ENCODE results near the gene FOLR1. TPM values are rescaled to one million over a fixed set of nuclear protein-coding genes. Genes with fewer than 3 reads are reported as not detected.

The FOLR1 gene
- total RNA-seq, 1 donor from 2014 or later: 0.94 TPM

DNA sequence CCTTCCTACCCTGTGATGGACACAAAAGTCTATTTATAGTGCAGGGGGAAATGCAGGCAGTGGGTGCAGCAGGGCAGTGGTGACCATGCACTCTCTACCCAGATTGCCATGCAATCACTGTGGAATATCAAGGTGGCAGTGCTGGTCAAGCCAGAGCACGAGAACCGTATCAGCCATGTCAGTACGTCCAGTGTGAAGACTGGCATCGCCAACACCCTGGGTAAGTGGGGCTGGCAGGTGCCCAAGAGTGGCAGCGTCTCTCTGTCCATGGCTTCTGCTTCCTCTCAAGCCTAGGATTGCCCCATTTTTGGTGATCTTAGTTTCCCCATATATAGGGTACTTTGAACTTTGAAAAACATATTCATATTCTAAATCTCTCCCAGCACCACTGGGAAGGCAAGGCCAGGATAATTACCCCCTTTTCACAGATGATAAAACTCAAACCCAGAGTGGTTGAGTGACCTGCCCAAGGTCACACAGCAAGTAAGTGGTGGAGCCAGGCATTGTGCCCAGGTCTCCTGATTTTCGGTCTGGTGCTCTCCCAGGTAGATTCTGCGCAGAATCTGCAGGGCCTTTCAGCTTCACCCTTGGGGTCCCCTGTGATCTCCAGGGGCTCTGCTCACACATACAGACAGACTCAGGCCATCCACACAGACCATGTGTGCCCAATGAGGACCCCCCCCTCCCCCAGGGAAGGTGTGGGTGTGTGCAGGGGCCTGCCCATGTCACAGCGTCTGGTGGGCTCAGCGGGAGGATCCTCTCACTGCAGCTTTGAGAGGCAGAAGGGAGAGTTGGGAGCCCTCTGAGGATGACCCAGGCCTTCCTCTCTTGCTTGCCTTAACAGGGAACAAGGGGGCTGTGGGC, 39.7 kb downstream of the FOLR1 start:
- DNase-seq: peak; percentile 77
- intact Hi-C loops (cut with DNase I): no loop called here
- ATAC-seq (ENCODE audit: poor library complexity): peak; percentile 71

DNA sequence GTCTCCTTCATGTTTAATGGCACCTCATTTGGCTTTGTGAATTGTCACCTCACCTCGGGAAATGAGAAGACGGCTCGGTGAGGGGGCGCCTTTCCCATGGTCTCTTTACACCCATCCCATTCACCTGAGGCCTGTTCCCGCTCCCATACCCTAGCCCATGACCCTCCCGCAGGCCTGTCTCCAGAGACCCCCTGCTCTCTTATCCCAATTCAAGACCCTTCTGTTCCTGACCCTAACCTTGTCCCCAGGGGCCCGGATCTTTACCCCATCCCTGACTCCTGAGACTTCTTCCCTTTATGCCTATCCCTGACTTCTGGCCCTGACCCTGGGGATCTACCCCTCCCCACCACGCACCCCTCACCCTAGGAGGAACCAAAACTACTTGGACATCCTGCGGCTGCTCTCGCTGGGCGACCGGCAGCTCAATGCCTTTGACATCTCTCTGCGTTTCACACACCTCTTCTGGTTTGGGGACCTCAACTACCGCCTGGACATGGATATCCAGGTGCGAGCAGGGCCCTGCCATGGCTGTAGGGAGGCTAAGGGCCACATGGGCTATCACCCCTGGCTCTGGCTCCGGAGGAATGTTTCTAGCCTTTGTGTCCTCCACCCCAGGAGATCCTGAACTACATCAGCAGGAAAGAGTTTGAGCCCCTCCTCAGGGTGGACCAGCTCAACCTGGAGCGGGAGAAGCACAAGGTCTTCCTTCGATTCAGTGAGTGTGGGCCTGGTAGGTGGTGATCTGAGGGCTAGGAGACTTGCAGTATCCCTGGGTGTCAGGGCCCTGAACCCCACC, 40.5 kb downstream of the FOLR1 start:
- ATAC-seq (ENCODE audit: poor library complexity): no peak
- intact Hi-C loops (cut with DNase I): no loop called here
- DNase-seq: no peak

DNA sequence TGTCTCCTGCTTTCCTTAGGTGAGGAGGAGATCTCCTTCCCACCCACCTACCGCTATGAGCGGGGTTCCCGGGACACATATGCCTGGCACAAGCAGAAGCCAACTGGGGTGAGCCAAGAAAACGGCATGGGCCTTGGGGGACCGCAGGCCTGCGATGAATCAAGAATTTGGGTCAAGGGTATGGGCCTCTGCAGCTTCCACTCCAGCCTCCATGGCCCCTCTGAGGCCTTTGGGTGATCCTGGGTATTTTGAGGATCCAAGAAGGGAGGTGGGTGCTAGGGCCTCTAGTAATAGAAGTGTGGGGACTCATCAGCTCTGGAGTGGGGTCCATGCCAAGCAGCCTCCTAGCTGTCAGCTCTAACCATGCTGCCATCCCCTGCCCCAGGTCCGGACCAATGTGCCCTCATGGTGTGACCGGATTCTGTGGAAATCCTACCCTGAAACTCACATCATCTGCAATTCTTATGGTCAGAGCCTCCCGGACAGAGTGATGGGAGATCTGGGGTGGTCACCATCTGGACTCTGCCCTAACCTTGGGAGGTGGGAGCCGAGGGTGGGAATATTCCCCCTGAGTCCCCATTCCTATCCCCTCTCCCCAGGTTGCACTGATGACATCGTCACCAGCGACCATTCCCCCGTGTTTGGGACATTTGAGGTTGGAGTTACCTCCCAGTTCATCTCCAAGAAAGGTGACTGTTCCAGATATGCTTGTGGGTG, 41.3 kb downstream of the FOLR1 start:
- DNase-seq (no peak), ATAC-seq (ENCODE audit: poor library complexity) (no peak)
- intact Hi-C loops (cut with DNase I): no loop called here

DNA sequence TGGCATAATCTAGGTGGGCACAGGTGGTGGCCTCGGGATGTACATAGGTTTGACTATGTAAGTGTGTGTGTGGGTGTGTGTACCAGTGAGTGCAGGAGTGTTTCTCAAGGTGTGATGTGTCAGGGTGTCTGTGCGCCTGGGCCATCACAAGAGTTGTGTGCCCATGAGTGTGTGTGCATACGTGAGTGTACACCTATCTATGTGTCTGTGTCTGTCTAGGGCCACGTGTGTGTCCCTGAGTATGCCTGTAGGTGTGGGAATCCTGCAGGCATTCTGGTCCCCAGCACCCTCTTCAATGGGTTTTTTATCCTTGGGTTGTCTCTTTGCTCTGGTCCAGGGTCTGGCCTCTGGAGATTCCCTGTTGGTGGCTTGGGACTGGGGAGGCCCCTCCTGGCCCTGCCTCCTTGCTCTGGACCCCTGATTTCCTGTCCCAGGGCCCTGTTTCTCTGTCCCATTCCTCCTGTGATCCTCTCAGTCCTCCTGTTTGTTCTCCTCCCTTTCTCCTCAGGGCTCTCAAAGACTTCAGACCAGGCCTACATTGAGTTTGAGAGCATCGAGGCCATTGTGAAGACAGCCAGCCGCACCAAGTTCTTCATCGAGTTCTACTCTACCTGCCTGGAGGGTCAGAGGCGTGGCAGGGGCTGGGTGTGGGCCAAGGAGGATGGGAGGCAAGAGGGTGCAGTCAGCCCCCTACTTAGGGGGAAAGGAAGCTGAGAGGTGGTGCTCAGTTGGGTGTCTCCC, 42.0 kb downstream of the FOLR1 start:
- DNase-seq (no peak), ATAC-seq (ENCODE audit: poor library complexity) (no peak)
- intact Hi-C loops (cut with DNase I): no loop called here

DNA sequence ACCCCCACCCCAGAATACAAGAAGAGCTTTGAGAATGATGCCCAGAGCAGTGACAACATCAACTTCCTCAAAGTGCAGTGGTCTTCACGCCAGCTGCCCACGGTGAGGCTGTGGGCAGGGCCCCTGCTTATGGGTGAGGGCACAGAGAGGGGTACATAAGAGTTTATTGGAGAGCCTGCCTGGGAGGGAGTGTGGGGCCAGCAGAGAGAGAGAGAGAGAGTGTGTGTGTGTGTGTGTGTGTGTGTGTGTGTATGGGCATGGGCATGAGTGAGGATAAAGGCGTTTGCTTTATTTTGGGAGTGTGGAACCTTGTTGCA, 42.5 kb downstream of the FOLR1 start:
- ATAC-seq (ENCODE audit: poor library complexity) (no peak), DNase-seq (no peak)
- intact Hi-C loops (cut with DNase I): no loop called here

DNA sequence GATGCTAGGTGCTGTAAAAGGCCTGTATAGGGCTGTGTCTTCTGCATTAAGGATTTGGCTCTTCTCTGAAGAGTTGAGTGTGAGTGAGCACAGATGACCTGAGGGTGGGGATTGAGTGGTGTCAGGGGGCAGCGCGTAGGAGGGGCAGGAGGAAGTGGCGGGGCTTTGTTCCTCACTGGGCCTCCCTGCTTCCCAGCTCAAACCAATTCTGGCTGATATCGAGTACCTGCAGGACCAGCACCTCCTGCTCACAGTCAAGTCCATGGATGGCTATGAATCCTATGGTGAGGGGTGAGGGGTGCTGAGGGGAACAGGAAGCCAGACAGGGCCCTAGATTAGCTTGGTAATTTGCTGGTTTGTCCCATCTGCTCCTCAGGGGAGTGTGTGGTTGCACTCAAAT, 43.0 kb downstream of the FOLR1 start:
- ATAC-seq (ENCODE audit: poor library complexity): no peak
- DNase-seq: no peak
- intact Hi-C loops (cut with DNase I): no loop called here

DNA sequence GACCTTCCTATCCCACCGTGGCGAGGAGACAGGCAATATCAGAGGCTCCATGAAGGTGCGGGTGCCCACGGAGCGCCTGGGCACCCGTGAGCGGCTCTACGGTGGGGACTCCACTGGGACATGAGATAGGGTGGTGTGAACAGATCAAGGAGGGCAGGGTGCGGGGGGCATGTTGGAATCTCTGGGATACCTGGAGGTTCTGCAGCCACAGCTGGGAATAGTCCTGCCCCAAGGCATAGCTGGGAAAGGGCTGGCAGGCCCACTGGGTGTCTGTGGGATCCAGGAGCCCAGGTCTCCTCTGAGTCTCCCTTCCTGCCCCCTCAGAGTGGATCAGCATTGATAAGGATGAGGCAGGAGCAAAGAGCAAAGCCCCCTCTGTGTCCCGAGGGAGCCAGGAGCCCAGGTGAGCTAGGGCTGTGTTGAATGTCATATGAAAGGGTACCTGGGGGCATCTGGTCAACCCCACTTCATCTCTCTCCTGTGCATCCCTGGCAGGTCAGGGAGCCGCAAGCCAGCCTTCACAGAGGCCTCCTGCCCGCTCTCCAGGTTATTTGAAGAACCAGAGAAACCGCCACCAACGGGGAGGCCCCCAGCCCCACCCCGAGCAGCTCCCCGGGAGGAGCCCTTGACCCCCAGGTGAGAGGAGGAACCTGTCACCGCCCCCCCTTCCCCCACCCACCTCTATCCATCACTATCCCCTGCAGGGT, 43.6 kb downstream of the FOLR1 start:
- DNase-seq (no peak), ATAC-seq (ENCODE audit: poor library complexity) (no peak)
- intact Hi-C loops (cut with DNase I): no loop called here

DNA sequence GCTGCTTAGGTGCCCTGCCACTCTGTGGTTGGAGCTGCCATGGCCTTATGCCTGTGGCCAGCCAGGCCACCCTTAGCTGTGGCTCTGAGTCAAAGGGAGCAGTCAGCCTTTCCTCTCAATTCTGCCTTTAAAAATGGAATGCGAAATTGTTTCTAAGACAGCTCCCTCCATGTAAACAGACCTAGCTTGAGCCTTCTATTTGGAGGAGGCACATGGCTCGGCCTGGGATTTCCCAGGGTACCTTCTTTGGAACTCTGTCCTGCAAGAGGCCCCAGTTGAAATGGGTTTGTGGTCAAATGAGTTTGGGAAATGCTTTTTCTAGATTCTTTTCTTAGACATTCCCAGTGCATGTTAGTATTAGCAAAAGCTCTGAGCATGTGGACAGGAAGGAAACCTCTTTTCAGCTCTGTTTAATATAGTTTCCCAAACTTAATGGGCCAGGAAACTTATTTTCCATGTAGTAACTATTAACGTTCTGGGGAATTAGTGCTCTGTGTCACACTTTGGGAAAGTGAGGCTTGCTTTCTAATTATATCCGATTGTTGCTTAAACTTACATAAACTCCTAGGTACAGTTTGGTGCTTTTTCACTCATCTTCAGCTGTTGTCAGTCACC, 44.2 kb downstream of the FOLR1 start:
- ATAC-seq (ENCODE audit: poor library complexity): no peak
- no peak for DNase-seq
- intact Hi-C loops (cut with DNase I): no loop called here

DNA sequence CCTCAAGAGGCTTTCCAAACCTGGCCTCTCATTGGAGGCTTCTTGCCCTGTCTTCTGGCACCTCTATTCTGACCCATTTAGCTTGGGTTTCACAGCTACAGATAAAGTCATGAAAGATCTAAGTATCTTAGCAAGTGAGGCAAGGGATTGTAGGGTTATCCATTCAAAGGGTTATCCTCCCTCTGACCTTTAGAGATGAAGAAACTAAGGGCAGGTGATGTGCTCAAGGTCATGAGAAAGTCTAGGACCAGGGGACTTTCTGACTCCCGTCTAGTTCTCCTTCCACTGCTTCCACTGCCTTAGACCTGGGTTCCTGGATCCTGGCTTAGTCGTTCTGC, 44.8 kb downstream of the FOLR1 start:
- ATAC-seq (ENCODE audit: poor library complexity) (no peak), DNase-seq (no peak)
- intact Hi-C loops (cut with DNase I): no loop called here

DNA sequence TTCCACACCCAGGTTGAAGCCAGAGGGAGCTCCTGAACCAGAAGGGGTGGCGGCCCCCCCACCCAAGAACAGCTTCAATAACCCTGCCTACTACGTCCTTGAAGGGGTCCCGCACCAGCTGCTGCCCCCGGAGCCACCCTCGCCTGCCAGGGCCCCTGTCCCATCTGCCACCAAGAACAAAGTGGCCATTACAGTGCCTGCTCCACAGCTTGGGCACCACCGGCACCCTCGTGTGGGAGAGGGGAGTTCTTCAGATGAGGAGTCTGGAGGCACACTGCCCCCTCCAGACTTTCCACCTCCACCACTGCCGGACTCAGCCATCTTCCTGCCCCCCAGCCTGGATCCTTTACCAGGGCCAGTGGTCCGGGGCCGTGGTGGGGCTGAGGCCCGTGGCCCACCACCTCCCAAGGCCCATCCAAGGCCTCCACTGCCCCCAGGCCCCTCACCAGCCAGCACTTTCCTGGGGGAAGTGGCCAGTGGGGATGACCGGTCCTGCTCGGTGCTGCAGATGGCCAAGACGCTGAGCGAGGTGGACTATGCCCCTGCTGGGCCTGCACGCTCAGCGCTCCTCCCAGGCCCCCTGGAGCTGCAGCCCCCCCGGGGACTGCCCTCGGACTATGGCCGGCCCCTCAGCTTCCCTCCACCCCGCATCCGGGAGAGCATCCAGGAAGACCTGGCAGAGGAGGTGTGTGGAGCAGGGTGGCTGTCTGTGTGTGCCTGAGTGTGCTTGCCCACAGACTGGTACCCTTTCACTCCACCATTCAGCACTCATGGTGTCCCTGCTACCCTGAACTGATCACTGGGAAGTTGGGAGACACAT, 45.4 kb downstream of the FOLR1 start:
- no peak for DNase-seq

DNA sequence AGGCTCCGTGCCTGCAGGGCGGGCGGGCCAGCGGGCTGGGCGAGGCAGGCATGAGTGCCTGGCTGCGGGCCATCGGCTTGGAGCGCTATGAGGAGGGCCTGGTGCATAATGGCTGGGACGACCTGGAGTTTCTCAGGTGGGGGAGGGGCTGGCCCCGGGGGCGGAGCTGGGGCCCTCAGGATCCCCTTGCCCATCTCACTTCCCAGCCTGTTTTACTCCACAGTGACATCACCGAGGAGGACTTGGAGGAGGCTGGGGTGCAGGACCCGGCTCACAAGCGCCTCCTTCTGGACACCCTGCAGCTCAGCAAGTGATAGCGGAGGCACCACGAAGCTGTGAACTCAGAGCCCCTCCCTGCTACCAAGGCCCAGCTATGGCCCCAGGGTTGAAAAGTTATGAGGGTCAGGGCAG, 46.1 kb downstream of the FOLR1 start:
- DNase-seq: peak; percentile 65
- peak; percentile 33 for ATAC-seq (ENCODE audit: poor library complexity)
- intact Hi-C loops (cut with DNase I): no loop called here

More for the DNA sequence above, 45.4 kb downstream of the FOLR1 start:
- peak; percentile 1 for ATAC-seq (ENCODE audit: poor library complexity)
- intact Hi-C loops (cut with DNase I): no loop called here

DNA sequence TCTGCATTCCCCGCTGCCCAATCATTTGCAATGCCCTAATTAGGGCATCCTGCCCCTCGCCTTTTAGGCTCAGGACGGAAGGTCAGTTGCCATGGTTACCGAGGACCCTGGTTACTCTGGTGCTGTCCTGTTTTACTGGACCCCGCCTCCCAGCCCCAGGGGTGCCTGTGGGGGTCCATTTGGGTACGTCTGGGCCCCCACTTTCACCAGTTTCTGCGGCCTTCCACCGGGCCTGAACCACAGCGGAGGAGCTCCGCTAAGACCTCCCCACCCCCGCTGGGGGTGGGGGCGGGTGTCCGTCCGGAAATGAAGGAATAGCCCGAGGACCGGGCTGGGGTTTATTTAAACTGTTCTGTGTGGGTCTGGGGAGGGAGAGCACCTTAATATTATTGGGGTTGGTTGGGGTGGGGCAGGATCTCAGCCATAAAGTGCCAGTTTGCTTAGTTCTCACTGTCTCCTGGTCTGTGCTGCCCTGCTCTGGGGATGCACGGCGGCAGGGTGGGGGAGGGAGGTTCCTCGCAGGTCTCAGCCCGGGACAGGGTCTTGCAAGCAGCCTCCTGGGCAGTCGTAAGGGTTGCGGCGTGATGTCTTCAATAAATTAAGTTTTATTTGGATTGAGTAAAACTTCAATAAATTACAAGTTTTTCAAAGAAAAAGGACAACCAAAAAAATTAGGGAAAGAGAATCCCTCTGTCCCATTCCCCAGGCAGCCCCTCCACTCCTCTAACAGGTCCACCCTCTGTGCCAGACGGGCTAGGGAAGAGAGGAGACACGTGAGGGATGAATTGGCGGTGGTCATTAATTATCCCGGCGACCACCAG, 46.8 kb downstream of the FOLR1 start:
- intact Hi-C loops (cut with DNase I): no loop called here
- DNase-seq (no peak), ATAC-seq (ENCODE audit: poor library complexity) (peak; percentile 5)

DNA sequence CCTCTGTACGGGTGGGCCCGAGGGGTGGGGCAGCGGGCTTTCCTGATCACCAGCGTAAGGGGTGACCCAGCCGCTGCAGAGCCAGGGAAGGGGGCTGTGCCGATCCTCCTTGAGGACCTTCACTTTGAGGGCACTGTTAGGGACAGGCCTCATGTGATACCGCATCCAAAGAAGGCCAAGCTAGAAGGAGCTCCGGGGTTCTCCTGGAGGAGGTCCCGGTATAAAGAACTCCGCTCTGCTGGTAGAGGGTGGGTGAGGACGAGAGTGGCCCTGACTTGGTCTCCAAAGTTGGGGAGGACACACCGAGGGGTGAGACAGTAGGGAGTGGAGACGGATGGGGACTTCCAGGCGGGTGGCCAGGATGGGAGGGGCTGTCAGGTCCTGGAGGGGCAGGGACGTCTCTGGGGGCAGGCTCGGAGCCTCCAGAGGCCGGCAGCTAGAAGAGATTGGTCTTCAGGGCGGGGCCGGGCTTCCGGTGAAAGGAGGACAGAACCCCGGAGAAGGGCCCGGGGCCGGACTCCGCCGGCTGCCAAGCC, 47.4 kb downstream of the FOLR1 start:
- intact Hi-C loops (cut with DNase I): no loop called here
- DNase-seq (peak; percentile 84), ATAC-seq (ENCODE audit: poor library complexity) (peak; percentile 45)

DNA sequence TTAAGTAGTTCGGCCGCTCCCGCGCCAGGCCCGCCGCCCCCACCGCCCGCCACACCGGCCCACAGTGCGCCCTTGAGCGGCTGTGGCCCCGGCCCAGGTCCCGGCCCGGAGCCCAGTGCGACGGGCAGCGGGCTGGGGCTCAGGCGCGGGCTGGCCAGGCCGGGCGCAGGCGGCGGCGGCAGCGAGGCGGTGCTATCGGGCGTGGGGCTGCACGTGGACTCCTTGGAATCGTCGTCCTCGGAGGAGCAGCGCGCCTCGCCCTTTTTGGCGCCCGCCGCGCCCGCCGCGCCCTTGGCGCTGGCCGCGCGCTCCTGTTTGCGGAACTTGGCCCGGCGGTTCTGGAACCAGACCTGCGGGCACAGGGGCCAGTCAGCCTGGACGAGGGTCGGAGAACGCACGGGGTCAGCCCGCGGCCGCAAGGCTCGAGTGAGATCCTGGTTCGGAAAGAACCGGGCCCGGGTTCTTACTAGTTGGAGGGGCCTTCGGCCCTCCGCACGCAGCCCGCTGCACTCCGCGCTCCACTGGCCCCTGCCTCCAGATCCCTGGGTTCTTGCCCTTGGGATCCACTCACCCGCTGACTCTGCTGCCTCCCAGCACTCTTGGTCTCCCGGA, 48.0 kb downstream of the FOLR1 start:
- DNase-seq: peak; percentile 82
- intact Hi-C loops (cut with DNase I): no loop called here
- ATAC-seq (ENCODE audit: poor library complexity): peak; percentile 72

DNA sequence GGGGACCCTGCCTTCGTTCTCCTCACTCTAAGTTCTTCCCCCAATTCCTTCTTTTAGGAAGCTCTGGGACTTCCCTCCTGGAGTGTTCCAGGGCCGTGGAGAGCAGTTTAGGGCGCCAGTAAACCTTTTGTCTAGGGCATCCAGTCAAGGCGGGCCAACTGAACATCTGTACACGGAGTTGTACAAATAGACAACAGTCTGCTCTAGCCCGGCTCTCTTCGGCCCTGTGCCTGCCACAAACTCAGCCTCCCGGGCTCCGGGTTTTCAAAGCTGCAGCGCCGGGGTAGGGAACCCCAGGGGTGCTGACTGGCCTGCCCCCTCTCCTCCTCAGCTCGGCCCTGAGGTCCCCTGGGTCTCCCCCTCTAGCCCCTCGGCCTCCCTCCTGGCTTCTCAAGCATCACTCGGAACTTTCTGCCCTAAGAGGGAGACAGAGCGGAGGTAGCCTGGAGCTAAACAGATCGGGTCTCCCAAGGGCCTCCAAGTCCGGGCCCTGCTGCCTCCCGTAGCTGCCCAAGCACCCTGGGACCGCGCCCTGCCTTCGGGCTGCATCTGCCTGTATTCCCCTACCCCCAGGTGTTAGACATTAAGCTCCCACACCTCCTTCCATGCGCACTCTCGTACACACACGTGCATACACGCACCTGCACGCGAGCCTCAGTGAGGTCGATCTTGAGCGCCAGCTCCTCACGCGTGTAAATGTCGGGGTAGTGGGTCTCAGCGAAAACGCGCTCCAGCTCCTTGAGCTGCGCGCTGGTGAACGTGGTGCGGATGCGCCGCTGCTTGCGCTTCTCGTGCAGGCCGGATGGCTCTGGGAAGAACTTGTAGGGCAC, 48.7 kb downstream of the FOLR1 start:
- DNase-seq (no peak), ATAC-seq (ENCODE audit: poor library complexity) (peak; percentile 4)
- intact Hi-C loops (cut with DNase I): no loop called here

All from Right ventricle myocardium superior (tissue), 1 donor.